Mesenteric fat pad (tissue), 1 donor: ENCODE results near the gene AKAP7. TPM values are rescaled to one million over a fixed set of nuclear protein-coding genes. Genes with fewer than 3 reads are reported as not detected.
"Not testable (repeated sequence)": the region's sequence is repeated elsewhere in the genome, so short reads cannot be mapped to it uniquely, and the experiment has no call there.

Experiments
- DNase-seq: peaks from one replicate; pipeline ENCODE4 v3.0.0-alpha.2; 2020; ENCODE audit warnings: low spot score
- long read RNA-seq: library from polyadenylated mRNA; unstranded; transcript quantifications from one replicate; pipeline ENCODE4 v2.0.0, GENCODE V29; 2020
- total RNA-seq: library from RNA; stranded (reverse); fragmentation: NEBNext Ultra II Directional; extraction: Animal tissue kit (Norgen Biotek cat#: 25700); gene quantifications from one replicate; pipeline ENCODE4 v1.2.1, GENCODE V29; 2021
- donor health status: DM: yes; HTN: yes; CAD: no.

The AKAP7 gene
- total RNA-seq: 12.2 TPM
- long read RNA-seq, partial matches to known transcripts: 1 of 7 reads
- long read RNA-seq, other reads (novel, unspliced or antisense): 6 of 7 reads

- peak; percentile 94 for DNase-seq
Measured at GRCh38 chr6:131135244-131136020, at the start of gene AKAP7. Gene AKAP7, plus strand, starts transcription at chr6:131135467. Its CDS starts 297 bp downstream, at chr6:131135764.

- DNase-seq: not testable (repeated sequence)
Measured at GRCh38 chr6:131090339-131090738, 44.9 kb upstream of the AKAP7 start.

DNA sequence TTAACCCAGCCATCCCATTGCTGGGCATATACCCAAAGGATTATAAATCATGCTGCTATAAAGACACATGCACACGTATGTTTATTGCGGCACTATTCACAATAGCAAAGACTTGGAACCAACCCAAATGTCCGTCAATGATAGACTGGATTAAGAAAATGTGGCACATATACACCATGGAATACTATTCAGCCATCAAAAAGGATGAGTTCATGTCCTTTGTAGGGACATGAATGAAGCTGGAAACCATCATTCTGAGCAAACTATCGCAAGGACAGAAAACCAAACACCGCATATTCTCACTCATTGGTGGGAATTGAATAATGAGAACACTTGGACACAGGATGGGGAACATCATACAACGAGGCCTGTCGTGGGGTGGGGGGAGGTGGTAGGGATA lies 43.3 kb upstream of the AKAP7 start:
- not testable (repeated sequence) for DNase-seq

DNA sequence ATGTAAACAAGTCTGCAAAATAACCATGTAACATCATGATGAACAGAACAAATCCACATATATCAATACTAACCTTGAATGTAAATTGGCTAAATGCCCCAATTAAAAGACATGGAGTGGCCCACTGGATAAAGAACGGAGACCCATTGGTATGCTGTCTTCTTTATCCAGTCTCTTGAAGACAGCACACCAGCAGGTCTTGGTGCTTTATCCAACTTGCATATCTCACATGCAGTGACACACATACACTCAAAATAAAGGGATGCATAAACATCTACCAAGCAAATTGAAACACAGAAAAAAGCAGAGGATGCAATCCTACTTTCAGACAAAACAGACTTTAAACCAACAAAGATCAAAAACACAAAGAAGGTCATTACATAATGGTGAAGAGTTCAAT lies 41.9 kb upstream of the AKAP7 start:
- no peak for DNase-seq

DNA sequence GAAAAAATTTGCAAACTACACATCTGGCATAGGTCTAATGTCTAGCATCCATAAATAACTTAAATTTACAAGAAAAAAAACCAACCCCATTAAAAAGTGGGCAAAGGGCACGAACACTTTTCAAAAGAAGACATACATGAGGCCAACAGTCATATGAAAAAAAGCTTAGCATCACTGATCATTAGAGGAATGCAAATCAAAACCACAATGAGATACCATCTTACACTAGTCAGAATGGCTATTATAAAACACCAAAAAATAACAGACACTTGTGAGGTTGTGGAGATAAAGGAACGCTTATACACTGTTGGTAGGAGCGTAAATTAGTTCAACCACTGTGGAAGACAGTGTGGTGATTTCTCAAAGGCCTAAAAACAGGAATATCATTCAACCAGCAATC lies 38.5 kb upstream of the AKAP7 start:
- no peak for DNase-seq

- DNase-seq: no peak
Measured at GRCh38 chr6:131101911-131102680, 33.2 kb upstream of the AKAP7 start.

DNA sequence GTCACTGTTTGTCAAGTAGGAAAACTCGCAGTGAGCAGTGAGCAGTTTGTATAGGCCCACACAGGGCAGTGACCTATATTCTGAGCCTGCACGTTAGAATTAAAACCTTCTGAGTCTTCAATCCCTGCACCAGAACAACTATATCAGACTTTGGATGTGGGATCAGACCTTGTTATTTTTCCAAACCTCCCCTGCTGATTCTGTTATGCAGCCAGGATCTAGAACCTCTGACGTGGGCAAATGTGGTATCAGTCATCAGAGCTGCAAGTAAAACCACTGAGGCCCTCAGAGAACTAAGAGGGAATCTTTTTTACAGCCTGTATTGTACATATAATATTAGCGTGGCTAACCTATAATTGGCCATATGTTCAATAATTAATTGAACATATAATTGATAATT lies 32.0 kb upstream of the AKAP7 start:
- DNase-seq: no peak

DNA sequence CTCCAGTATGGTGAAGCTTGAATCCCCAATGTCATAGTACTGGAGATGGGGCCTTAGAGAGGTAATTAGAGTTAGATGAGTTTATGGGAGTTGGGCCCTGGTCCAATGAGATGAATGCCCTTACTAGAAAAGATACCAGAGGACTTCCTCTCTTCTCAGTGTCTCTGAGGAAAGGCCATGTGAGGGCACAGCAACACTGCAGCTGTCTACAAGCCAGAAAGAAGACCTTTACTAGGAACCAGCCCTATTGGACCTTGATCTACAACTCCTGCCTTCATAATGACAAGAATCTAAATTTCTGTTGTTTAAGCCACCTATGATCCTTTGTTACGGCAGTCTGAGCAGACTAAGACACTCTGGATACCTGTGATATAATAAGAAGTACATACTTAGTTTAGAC lies 31.4 kb upstream of the AKAP7 start:
- DNase-seq: no peak

DNA sequence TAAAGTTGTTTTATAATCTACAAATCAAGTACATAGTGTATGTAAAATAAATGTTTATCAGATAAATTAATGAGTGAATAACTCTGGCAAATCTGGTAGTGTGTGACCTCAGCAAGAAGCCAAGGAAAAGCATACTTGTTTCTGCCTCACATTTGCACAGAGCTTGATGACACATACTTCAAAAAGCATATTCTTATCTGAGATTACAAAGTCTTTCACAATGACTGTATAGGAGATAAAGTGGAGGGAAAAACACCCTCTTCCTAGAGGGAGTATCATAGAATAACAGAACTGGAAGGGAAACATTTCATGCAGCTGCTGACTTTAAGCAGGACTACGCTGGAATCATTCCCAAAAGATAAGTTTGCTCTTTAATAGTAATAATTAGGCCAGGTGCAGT lies 28.1 kb upstream of the AKAP7 start:
- DNase-seq: no peak

- no peak for DNase-seq
Measured at GRCh38 chr6:131112249-131112648, 23.0 kb upstream of the AKAP7 start.

GRCh38 chr6:131115651-131116050 lies 19.6 kb upstream of the AKAP7 start:
- no peak for DNase-seq

DNA sequence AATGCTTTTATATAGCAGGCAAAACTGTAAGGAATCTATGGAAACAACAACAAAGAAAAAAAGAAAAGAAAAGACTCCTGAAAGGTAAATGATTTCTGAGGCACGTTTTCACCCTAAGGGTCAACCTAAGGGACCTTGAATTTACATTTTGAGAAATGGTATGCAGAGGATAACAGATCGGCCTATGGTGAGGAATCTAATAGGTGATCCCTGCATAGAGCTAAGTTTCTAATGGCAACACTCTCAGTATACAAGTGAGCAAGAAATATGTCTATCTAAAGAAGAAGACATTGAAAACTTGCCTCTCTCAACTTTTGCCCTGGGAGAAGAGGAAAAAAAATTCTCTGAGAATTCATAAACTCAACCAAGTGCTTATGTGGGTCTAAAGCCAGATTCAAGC lies 18.9 kb upstream of the AKAP7 start:
- no peak for DNase-seq

- no peak for DNase-seq
Measured at GRCh38 chr6:131116755-131117360, 18.4 kb upstream of the AKAP7 start.

DNA sequence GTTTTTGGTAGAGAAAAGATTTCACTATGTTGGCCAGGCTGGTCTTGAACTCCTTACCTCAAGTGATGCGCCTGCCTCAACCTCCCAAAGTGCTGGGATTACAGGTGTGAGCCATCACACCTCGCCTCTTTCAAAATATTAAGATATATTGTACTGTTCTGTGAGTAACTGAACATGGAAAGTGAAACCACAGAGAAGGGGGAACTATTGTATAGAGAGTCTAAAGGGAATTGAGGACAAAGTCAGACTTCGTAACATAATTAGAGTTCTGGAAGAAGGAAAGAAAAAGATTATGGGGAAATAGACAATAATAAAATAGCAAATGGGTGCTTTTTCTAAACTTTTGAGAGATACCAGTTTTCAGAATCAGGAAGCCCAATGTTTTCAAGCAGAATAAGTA lies 17.4 kb upstream of the AKAP7 start:
- no peak for DNase-seq

DNA sequence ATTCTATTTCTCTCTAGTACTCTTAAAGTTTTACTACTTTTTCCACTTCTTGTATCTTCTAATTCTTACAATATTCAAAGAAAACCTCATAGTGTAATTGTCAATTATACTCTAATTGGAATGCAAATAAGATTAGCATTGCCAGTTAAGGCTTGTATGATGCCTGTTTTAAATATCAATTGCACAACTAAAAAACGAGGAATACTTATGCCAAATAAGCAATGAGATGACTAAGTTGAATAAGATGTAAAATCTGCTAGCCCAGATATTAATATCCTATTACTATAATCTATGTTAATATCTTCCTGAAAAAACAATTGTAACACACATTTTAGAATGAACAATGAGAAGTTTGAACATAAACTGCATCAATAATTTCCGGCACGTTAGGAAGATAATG lies 13.3 kb upstream of the AKAP7 start:
- no peak for DNase-seq

- no peak for DNase-seq
Measured at GRCh38 chr6:131122516-131122915, 12.8 kb upstream of the AKAP7 start.

DNA sequence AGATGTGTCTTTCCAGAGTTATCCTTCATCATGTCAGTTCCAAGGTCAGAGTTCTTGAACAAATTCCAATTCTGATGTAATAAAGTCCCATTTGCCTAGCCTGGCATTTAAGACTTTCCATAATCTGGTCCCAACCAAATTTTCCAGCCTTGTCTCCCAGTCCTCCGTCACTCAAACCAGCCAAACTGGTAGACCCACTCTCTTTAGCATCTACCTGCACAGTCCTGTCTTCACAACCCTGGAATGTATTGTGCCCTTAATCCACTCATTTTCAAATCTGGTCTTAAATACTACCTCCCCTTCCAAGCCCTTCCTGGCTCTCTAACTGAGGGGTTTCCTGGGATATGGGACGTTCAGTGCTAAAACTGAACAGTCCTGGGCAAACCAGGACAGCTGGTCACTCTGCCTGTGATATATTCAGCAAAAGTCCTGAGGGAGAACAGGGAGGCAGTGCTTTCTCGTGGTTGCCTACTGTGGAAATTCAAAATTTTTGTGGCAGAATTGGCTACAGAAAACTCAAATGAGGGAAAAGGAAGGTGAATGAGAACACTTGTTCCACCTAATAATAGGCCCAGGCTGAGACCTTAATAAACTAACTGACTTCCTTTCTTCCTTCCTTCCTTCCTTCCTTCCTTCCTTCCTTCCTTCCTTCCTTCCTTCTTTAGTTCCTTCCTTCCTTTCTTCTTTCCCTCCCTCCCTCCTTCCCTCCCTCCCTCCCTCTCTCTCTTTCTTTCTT lies 10.8 kb upstream of the AKAP7 start:
- no peak for DNase-seq

DNA sequence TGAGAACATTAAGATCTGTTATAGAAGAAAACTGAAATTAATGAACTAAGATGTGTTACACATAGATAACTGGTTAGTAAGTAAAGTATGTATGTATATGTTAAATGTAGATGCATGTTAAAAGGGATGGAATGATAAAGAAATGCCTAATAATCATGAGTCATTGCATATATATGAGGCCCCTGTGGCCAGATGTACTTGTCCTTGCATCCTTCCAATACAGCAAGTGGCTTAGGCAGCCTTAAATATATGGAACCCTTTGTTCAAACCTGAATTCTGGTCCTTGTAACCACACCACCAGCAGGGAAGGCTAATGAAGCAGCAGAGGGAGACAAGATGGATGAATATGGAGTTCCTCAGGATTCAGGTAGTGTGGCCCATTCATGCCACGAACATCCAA lies 9.8 kb upstream of the AKAP7 start:
- DNase-seq: no peak

GRCh38 chr6:131129689-131130553 lies 5.3 kb upstream of the AKAP7 start:
- no peak for DNase-seq

GRCh38 chr6:131130554-131130940 lies 4.7 kb upstream of the AKAP7 start:
- no peak for DNase-seq

DNA sequence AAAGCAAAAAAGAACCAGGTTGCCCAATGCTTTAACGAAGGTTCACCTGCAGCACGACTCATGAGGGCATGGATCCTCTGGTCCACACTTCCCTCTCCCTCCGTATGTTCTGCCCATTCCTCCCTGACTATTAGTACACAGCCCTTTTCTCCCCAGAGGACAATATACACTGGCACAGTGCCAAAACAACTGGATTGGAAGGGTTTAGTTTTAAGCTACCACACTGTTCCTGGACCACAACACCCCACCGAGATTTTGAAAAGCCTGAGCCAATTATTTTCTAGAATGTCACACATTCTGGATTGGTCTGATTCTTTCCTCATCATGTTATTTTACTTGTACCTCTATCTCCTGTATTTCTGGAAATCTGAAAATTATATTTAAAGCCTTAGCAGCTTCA lies 2.9 kb upstream of the AKAP7 start:
- DNase-seq: no peak
